ENCODE data around the gene SEBOX.

DNA sequence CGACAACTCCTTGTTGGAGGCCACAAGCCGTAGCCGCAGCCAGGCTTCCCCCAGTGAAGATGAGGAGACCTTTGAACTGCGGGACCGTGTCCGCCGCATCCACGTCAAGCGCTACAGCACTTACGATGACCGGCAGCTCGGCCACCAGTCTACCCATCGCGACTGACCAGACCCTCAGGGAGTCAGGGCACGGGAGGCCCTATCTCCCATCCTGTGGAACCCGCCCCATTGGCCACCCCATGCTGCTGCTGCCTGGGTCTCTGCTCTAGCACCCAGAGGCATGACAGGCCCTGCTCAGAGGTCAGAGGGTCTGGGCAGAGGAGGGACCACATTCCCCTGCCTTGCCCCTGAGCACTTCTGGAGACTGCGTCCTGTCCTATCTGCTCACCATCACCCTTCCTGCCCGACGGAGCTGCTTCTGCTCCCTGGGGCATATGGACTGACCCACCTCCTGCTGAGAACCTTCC is 20.5 kb downstream of the SEBOX start:
- TF ChIP-seq POLR2A (IDR thresholded peaks at IDR 0.05) = no peak
- TF ChIP-seq, protein P1, sequence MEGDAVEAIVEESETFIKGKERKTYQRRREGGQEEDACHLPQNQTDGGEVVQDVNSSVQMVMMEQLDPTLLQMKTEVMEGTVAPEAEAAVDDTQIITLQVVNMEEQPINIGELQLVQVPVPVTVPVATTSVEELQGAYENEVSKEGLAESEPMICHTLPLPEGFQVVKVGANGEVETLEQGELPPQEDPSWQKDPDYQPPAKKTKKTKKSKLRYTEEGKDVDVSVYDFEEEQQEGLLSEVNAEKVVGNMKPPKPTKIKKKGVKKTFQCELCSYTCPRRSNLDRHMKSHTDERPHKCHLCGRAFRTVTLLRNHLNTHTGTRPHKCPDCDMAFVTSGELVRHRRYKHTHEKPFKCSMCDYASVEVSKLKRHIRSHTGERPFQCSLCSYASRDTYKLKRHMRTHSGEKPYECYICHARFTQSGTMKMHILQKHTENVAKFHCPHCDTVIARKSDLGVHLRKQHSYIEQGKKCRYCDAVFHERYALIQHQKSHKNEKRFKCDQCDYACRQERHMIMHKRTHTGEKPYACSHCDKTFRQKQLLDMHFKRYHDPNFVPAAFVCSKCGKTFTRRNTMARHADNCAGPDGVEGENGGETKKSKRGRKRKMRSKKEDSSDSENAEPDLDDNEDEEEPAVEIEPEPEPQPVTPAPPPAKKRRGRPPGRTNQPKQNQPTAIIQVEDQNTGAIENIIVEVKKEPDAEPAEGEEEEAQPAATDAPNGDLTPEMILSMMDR (IDR thresholded peaks at IDR 0.05) = no peak

Data from uterus (tissue), 2 donors.